HepG2 (cell line): ENCODE measurements around the gene GCG. TPM values are rescaled to one million over a fixed set of nuclear protein-coding genes. Genes with fewer than 3 reads are reported as not detected.
A peak's percentile ranks its signal among the peaks of the same experiment; 100 is the strongest.

Experiments
- ATF7-NPFF ChIP-seq: sonication (generic); formaldehyde crosslinking; IDR thresholded peaks from 2 replicates; pipeline ENCODE4 v1.8.1; 2023; ENCODE audit warnings: mild to moderate bottlenecking, low read depth, missing genetic modification reagents, moderate library complexity
- ELF3 ChIP-seq: IDR thresholded peaks from 2 replicates; pipeline ENCODE4 v1.6.1; 2016; ENCODE audit warnings: missing genetic modification reagents, missing compliant biosample characterization
- FOSL2 ChIP-seq: sonication (generic); formaldehyde crosslinking; IDR thresholded peaks from 2 replicates; pipeline ENCODE4 v1.4.0; 2020; ENCODE audit warnings: missing genetic modification reagents
- HOXA5 ChIP-seq: sonication (generic); formaldehyde crosslinking; IDR thresholded peaks from 2 replicates; pipeline ENCODE4 v1.4.0; 2020; ENCODE audit warnings: missing genetic modification reagents
- TARDBP ChIP-seq: sonication (generic); formaldehyde crosslinking; IDR thresholded peaks from 2 replicates; pipeline ENCODE4 v1.8.0; 2022; ENCODE audit warnings: mild to moderate bottlenecking, missing genetic modification reagents
- ZBTB42 ChIP-seq: sonication (generic); formaldehyde crosslinking; IDR thresholded peaks from 2 replicates; pipeline ENCODE4 v1.5.0; 2020; ENCODE audit warnings: mild to moderate bottlenecking, missing genetic modification reagents
- ZNF44 ChIP-seq: sonication (generic); formaldehyde crosslinking; IDR thresholded peaks from 2 replicates; pipeline ENCODE4 v1.5.1; 2020; ENCODE audit warnings: mild to moderate bottlenecking, missing genetic modification reagents
- ZNF672 ChIP-seq: sonication (generic); formaldehyde crosslinking; IDR thresholded peaks from 2 replicates; pipeline ENCODE4 v1.8.1; 2022; ENCODE audit warnings: missing genetic modification reagents
- polyA plus RNA-seq, 8 experiments: library from polyadenylated mRNA; depleted of rRNA in 3 of 8; stranded (reverse) in 7 of 8; unstranded in 1 of 8; fragments of >200 nt; fragmentation: Illumina TruSeq in 4 of 8; extraction: Trizol in 4 of 8; gene quantifications; 2 replicates each; pipeline versions ENCODE4 v1.2.1 to v1.2.3, GENCODE V29; 2011 to 2016; ENCODE audit warnings: low read depth in 4 of 8, missing spikeins in 1 of 8, mixed read lengths in 1 of 8; ENCODE audit not compliant: insufficient read depth in 1 of 8
- total RNA-seq, 5 experiments: library from RNA; depleted of rRNA; stranded (reverse); fragments of >200 nt; fragmentation: Illumina TruSeq; extraction: Trizol; gene quantifications; 2 replicates each; pipeline ENCODE4 v1.2.3, GENCODE V29; 2016; ENCODE audit warnings: low read depth in 1 of 5
- TF ChIP-seq, protein P1 (sequence below): IDR thresholded peaks from 2 replicates; pipeline ENCODE4 v1.6.1; 2016
- TF ChIP-seq, protein P2 (sequence below): sonication (generic); formaldehyde crosslinking; IDR thresholded peaks from 2 replicates; pipeline ENCODE4 v1.4.0; 2020; ENCODE audit warnings: missing genetic modification reagents
- TF ChIP-seq, protein P3 (sequence below): IDR thresholded peaks from 2 replicates; pipeline ENCODE4 v1.6.1; 2012; ENCODE audit warnings: low read depth, low read length, improper control_type of control experiment
- TF ChIP-seq, protein P4 (sequence below): sonication (generic); formaldehyde crosslinking; IDR thresholded peaks from 2 replicates; pipeline ENCODE4 v1.4.0; 2020; ENCODE audit warnings: missing genetic modification reagents, borderline replicate concordance
- TF ChIP-seq, protein P5 (sequence below): sonication (generic); formaldehyde crosslinking; IDR thresholded peaks from 2 replicates; pipeline ENCODE4 v1.5.0; 2020; ENCODE audit warnings: missing genetic modification reagents
- TF ChIP-seq, protein P6 (sequence below): IDR thresholded peaks from 2 replicates; pipeline ENCODE4 v1.6.1; 2016; ENCODE audit warnings: low read depth, borderline replicate concordance
- TF ChIP-seq, protein P7 (sequence below): IDR thresholded peaks from 2 replicates; pipeline ENCODE4 v1.6.1; 2016; ENCODE audit warnings: low read depth, control low read depth

The GCG gene
- total and polyA plus RNA-seq, 2 of the 13 experiments (the other 11 are each of a cell fraction or from before 2014, with no cell fraction given), result not detected

DNA sequence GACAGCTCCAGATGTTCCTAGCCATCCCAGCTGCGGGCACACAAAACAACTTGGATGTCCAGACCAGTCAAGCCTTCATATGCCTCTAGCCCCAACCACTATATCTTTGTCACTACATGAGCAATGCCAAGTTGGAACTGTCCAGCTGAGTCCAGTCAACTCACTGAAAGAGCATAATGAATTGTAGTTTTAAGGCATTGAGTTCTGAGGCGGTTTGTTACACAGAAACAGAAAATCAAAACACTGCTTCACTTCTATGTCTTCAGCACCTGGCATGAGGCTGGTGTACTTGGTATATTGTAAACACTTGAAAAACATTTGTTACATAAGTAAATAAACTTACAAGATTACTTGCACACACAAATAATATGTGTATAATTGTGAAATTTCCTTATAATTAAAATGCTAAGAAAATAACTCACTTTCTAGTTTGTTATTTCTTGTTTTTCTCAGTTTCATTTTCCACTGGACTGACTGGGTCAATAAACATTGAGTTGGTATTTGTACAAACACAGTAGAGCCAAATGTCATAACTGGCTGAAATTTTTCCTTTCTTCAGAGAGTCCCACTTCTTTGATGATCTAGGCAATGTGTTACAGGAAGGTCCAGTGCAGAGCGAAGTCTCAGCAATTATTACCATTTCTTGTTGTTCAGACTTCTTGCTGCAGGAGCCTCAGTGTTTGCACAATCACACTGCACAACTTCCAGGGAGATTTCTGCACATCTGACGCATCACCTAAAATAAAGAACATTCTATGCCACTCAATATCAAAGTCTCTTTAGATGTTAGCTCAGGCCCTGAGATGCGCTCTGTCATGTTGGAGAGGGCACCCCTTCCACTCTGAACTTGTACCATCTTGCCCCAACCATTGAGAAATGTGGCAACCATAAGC is 39.8 kb downstream of the GCG start (continued):
- TF ChIP-seq, protein P1, sequence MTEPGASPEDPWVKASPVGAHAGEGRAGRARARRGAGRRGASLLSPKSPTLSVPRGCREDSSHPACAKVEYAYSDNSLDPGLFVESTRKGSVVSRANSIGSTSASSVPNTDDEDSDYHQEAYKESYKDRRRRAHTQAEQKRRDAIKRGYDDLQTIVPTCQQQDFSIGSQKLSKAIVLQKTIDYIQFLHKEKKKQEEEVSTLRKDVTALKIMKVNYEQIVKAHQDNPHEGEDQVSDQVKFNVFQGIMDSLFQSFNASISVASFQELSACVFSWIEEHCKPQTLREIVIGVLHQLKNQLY (CRISPR knock-in tag), result 0 out of 2 replicates have a peak, but pooled peaks have one; percentile 54
- TF ChIP-seq, protein P2, sequence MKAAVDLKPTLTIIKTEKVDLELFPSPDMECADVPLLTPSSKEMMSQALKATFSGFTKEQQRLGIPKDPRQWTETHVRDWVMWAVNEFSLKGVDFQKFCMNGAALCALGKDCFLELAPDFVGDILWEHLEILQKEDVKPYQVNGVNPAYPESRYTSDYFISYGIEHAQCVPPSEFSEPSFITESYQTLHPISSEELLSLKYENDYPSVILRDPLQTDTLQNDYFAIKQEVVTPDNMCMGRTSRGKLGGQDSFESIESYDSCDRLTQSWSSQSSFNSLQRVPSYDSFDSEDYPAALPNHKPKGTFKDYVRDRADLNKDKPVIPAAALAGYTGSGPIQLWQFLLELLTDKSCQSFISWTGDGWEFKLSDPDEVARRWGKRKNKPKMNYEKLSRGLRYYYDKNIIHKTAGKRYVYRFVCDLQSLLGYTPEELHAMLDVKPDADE (CRISPR knock-in tag), result no peak
- TF ChIP-seq TARDBP (CRISPR knock-in tag) (0 out of 2 replicates have a peak, but pooled peaks have one; percentile 44), ZBTB42 (CRISPR knock-in tag) (no peak), ELF3 (CRISPR knock-in tag) (peak; percentile 51; the same call in 1 of the 2 replicates), FOSL2 (peak; percentile 72), HOXA5 (peak; percentile 8; the same call in 1 of the 2 replicates), ATF7-NPFF (CRISPR knock-in tag) (0 out of 2 replicates have a peak, but pooled peaks have one; percentile 55), ZNF44 (CRISPR knock-in tag) (no peak), ZNF672 (CRISPR knock-in tag) (no peak)
- TF ChIP-seq, protein P3, sequence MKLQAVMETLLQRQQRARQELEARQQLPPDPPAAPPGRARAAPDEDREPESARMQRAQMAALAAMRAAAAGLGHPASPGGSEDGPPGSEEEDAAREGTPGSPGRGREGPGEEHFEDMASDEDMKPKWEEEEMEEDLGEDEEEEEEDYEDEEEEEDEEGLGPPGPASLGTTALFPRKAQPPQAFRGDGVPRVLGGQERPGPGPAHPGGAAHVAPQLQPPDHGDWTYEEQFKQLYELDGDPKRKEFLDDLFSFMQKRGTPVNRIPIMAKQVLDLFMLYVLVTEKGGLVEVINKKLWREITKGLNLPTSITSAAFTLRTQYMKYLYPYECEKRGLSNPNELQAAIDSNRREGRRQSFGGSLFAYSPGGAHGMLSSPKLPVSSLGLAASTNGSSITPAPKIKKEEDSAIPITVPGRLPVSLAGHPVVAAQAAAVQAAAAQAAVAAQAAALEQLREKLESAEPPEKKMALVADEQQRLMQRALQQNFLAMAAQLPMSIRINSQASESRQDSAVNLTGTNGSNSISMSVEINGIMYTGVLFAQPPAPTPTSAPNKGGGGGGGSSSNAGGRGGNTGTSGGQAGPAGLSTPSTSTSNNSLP, result peak; percentile 37; the same call in 1 of the 2 replicates
- TF ChIP-seq, protein P4, sequence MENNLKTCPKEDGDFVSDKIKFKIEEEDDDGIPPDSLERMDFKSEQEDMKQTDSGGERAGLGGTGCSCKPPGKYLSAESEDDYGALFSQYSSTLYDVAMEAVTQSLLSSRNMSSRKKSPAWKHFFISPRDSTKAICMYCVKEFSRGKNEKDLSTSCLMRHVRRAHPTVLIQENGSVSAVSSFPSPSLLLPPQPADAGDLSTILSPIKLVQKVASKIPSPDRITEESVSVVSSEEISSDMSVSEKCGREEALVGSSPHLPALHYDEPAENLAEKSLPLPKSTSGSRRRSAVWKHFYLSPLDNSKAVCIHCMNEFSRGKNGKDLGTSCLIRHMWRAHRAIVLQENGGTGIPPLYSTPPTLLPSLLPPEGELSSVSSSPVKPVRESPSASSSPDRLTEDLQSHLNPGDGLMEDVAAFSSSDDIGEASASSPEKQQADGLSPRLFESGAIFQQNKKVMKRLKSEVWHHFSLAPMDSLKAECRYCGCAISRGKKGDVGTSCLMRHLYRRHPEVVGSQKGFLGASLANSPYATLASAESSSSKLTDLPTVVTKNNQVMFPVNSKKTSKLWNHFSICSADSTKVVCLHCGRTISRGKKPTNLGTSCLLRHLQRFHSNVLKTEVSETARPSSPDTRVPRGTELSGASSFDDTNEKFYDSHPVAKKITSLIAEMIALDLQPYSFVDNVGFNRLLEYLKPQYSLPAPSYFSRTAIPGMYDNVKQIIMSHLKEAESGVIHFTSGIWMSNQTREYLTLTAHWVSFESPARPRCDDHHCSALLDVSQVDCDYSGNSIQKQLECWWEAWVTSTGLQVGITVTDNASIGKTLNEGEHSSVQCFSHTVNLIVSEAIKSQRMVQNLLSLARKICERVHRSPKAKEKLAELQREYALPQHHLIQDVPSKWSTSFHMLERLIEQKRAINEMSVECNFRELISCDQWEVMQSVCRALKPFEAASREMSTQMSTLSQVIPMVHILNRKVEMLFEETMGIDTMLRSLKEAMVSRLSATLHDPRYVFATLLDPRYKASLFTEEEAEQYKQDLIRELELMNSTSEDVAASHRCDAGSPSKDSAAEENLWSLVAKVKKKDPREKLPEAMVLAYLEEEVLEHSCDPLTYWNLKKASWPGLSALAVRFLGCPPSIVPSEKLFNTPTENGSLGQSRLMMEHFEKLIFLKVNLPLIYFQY (CRISPR knock-in tag), result peak; percentile 62; the same call in 1 of the 2 replicates
- TF ChIP-seq, protein P5, sequence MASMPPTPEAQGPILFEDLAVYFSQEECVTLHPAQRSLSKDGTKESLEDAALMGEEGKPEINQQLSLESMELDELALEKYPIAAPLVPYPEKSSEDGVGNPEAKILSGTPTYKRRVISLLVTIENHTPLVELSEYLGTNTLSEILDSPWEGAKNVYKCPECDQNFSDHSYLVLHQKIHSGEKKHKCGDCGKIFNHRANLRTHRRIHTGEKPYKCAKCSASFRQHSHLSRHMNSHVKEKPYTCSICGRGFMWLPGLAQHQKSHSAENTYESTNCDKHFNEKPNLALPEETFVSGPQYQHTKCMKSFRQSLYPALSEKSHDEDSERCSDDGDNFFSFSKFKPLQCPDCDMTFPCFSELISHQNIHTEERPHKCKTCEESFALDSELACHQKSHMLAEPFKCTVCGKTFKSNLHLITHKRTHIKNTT (CRISPR knock-in tag), result no peak
- TF ChIP-seq, protein P6, sequence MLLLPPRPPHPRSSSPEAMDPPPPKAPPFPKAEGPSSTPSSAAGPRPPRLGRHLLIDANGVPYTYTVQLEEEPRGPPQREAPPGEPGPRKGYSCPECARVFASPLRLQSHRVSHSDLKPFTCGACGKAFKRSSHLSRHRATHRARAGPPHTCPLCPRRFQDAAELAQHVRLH (CRISPR knock-in tag), result no peak
- TF ChIP-seq, protein P7, sequence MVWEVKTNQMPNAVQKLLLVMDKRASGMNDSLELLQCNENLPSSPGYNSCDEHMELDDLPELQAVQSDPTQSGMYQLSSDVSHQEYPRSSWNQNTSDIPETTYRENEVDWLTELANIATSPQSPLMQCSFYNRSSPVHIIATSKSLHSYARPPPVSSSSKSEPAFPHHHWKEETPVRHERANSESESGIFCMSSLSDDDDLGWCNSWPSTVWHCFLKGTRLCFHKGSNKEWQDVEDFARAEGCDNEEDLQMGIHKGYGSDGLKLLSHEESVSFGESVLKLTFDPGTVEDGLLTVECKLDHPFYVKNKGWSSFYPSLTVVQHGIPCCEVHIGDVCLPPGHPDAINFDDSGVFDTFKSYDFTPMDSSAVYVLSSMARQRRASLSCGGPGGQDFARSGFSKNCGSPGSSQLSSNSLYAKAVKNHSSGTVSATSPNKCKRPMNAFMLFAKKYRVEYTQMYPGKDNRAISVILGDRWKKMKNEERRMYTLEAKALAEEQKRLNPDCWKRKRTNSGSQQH (CRISPR knock-in tag), result no peak
